Common myeloid progenitor, CD34-positive (primary cell): Measurements from ENCODE around the gene BRINP1.
A peak's percentile ranks its signal among the peaks of the same experiment; 100 is the strongest.

Experiments
- CTCF ChIA-PET: fragments of 350-600 bp; sonication (Branson Sonifier 250); formaldehyde crosslinking; loops from one replicate; lab custom pipeline; 2021; ENCODE audit warnings: antibody characterized with exemption; lab: Charles Lee
- POLR2A ChIA-PET: fragments of 350-600 bp; sonication (Branson Sonifier 250); formaldehyde crosslinking; loops from one replicate; lab custom pipeline; 2021; ENCODE audit warnings: antibody characterized with exemption; lab: Charles Lee
- DNase-seq, 3 donors: peaks; one replicate each; pipeline versions ENCODE4 v3.0.0 to v3.0.0-alpha.2; 2013
- H3K27ac ChIP-seq, 2 experiments: 1 replicate in 1 of 2; 2 replicates in 1 of 2; pipeline ENCODE4 v1.7.0; 2013; ENCODE audit warnings: inconsistent platforms in 2 of 2, low read length in 2 of 2, mild to moderate bottlenecking in 2 of 2, low read depth in 1 of 2, moderate library complexity in 1 of 2; ENCODE audit not compliant: severe bottlenecking in 2 of 2, insufficient read depth in 1 of 2, poor library complexity in 1 of 2
- H3K27me3 ChIP-seq, 5 experiments: replicated peaks in 2 of 5; 1 replicate in 3 of 5; 2 replicates in 2 of 5; pipeline versions ENCODE4 v1.6.1 to v1.7.0; 2013; ENCODE audit warnings: low read length in 4 of 5, mild to moderate bottlenecking in 2 of 5, moderate library complexity in 2 of 5, inconsistent platforms in 1 of 5; ENCODE audit not compliant: insufficient read depth in 5 of 5, control insufficient read depth in 4 of 5
- H3K36me3 ChIP-seq, 4 experiments: 1 replicate in 2 of 4; 2 replicates in 2 of 4; pipeline versions ENCODE4 v1.6.1 to v1.7.0; 2013; ENCODE audit warnings: low read length in 3 of 4, control low read depth in 1 of 4, mild to moderate bottlenecking in 1 of 4; ENCODE audit not compliant: control insufficient read depth in 4 of 4, insufficient read depth in 4 of 4
- H3K4me1 ChIP-seq, 4 experiments: 1 replicate in 3 of 4; 2 replicates in 1 of 4; pipeline versions ENCODE4 v1.6.1 to v1.7.1; 2013; ENCODE audit warnings: low read length in 3 of 4, mild to moderate bottlenecking in 3 of 4, control low read depth in 1 of 4, inconsistent platforms in 1 of 4, moderate library complexity in 1 of 4; ENCODE audit not compliant: control insufficient read depth in 4 of 4, insufficient read depth in 4 of 4; ENCODE audit errors: control extremely low read depth in 1 of 4
- H3K4me3 ChIP-seq, 7 experiments: 1 replicate in 4 of 7; 2 replicates in 3 of 7; pipeline versions ENCODE4 v1.5.1 to v1.7.0; 2013; ENCODE audit warnings: mild to moderate bottlenecking in 7 of 7, low read length in 6 of 7, moderate library complexity in 6 of 7, inconsistent platforms in 2 of 7, low read depth in 2 of 7, control low read depth in 1 of 7; ENCODE audit not compliant: insufficient read depth in 4 of 7, control insufficient read depth in 1 of 7; ENCODE audit errors: extremely low read depth in 1 of 7
- H3K9me3 ChIP-seq, 5 experiments: 1 replicate in 4 of 5; 2 replicates in 1 of 5; pipeline versions ENCODE4 v1.6.1 to v1.7.1; 2013; ENCODE audit warnings: low read length in 4 of 5, mild to moderate bottlenecking in 2 of 5, inconsistent platforms in 1 of 5, low read depth in 1 of 5, moderate library complexity in 1 of 5; ENCODE audit not compliant: control insufficient read depth in 4 of 5, insufficient read depth in 2 of 5; ENCODE audit errors: control extremely low read depth in 1 of 5
- WGBS: methylation state at CpG from one replicate; pipeline ENCODE4 v1.1.5; 2013; ENCODE audit not compliant: insufficient coverage; 5-methylcytosine and 5-hydroxymethylcytosine counted together

The BRINP1 gene

DNA sequence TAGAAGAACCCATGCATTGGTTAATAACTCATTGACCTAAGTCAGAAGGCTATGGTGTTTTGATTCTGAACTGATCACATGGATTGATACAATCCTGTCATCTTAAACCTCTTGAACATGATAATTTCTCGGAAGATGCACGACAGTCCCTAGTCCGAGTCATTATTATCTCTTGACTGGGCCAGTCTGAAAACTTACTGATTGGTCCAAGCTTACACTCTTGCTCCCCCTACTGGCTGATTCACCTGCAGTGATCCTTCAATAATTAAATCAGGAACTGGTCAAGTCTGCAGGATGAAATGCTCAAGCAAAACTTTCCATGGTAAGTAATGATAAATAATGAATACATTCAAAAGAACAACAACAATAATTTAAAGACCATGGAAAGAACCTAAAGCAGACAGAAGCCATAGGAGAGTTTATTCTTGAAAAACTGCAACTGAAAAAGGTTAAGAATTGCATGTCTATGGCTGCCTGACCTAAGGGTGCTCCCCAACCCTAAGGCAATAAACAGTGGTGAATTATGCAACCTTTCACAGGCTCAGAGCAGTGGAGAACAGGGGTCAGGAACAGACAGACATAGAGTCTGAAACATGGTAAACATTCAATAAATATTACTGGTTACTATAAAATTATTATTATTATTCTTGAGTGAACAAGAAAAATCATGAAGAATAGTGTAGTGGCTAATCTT is 79.3 kb downstream of the BRINP1 start:
- DNase-seq, result peak; percentile 46 to 76 (median 69)
- no peak overlapping the region for H3K4me3 ChIP-seq
- peaks cover 0 to 10% (median 2%) of the 10 kb centered on the region in 5 experiments for H3K27me3 ChIP-seq
- no peak overlapping the region for H3K27ac ChIP-seq
- ChIA-PET CTCF (interaction anchor here (1.6 to 1.8 kb wide), 2 partner anchors 18 to 1507 kb away, joined by 3 to 11 read pairs; no protein-coding TSS in a partner anchor), POLR2A (no interaction called here)
- WGBS, result 14% methylated on average over 3 of the region's 3 CpGs
- H3K9me3 ChIP-seq, result no peaks in the 10 kb centered on the region
- no peaks in the 10 kb centered on the region for H3K36me3 ChIP-seq
- no peaks in the 10 kb centered on the region for H3K4me1 ChIP-seq

DNA sequence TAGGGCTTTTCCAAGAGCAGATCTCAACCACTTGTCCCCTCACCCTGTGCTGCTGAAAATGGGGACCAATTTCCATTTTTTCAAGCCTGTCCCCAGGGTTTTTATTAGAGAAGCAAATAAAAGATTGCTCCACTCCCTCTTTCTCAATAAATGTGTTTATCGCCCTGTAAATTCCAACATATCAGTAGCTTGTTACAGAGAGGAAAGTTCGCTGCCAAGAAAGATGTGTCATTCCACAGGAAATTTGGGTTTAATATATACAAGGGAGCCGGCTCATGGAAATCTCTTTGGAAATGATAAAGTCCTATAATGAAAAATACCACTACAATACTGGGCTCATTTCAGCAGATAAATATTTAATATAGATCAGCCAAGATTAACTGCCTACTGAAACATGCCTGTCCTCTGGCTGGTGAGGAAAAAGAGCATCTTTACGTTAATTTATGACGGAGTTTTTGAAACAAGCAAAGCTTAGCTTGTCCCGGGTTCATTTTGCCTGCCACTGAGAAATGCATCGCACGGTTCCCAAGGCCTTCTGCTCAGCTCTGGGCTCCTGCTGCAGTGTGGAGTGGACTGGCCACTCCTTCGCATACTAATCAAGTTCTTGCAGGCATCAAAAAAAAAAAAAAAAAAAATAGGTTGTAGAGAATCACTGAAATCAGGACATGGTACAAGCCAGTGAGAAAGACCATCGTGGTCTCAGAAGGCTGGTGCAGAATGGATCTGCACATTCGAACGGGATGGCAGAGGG is 84.5 kb downstream of the BRINP1 start:
- H3K4me3 ChIP-seq, result no peak overlapping the region
- DNase-seq, result no peak
- no peaks in the 10 kb centered on the region for H3K4me1 ChIP-seq
- ChIA-PET POLR2A (no interaction called here), CTCF (no interaction called here)
- no peak overlapping the region for H3K27ac ChIP-seq
- 88% methylated on average over 8 of the region's 12 CpGs for WGBS
- no peaks in the 10 kb centered on the region for H3K9me3 ChIP-seq
- H3K27me3 ChIP-seq, result peaks cover 2 to 34% (median 12%) of the 10 kb centered on the region in 5 experiments
- no peaks in the 10 kb centered on the region for H3K36me3 ChIP-seq

GRCh38 chr9:119284118-119284517 is 85.1 kb downstream of the BRINP1 start:
- Histone ChIP-seq H3K27ac (no peak overlapping the region), H3K4me3 (no peak overlapping the region), H3K27me3 (peaks cover 2 to 36% (median 12%) of the 10 kb centered on the region in 5 experiments), H3K36me3 (no peaks in the 10 kb centered on the region), H3K9me3 (no peaks in the 10 kb centered on the region), H3K4me1 (no peaks in the 10 kb centered on the region)
- ChIA-PET CTCF (no interaction called here), POLR2A (no interaction called here)
- 93% methylated on average over 2 of the region's 4 CpGs for WGBS
- no peak for DNase-seq

GRCh38 chr9:119283078-119283794 is 86.0 kb downstream of the BRINP1 start:
- no peaks in the 10 kb centered on the region for H3K4me1 ChIP-seq
- H3K27me3 ChIP-seq, result peaks cover 2 to 37% (median 12%) of the 10 kb centered on the region in 5 experiments
- H3K27ac ChIP-seq, result no peak overlapping the region
- 33% methylated on average over 15 of the region's 18 CpGs for WGBS
- ChIA-PET POLR2A (no interaction called here), CTCF (no interaction called here)
- H3K9me3 ChIP-seq, result no peaks in the 10 kb centered on the region
- DNase-seq, result no peak
- no peaks in the 10 kb centered on the region for H3K36me3 ChIP-seq
- no peak overlapping the region for H3K4me3 ChIP-seq

GRCh38 chr9:119282476-119283077 is 86.7 kb downstream of the BRINP1 start:
- Histone ChIP-seq H3K4me3 (no peak overlapping the region), H3K27me3 (peaks cover 2 to 37% (median 12%) of the 10 kb centered on the region in 5 experiments), H3K27ac (no peak overlapping the region), H3K9me3 (no peaks in the 10 kb centered on the region), H3K36me3 (no peaks in the 10 kb centered on the region), H3K4me1 (no peaks in the 10 kb centered on the region)
- ChIA-PET CTCF (no interaction called here), POLR2A (no interaction called here)
- no peak for DNase-seq
- 25% methylated on average over 6 of the region's 6 CpGs for WGBS

- Histone ChIP-seq H3K4me3 (no peak overlapping the region), H3K9me3 (no peaks in the 10 kb centered on the region), H3K27ac (no peak overlapping the region), H3K27me3 (peaks cover 2 to 37% (median 10%) of the 10 kb centered on the region in 5 experiments), H3K4me1 (no peaks in the 10 kb centered on the region), H3K36me3 (no peaks in the 10 kb centered on the region)
- no CpG with 5 or more reads among the region's 1 CpG for WGBS
- CTCF ChIA-PET, result no interaction called here
- DNase-seq, result no peak
- POLR2A ChIA-PET, result no interaction called here
These were observed 88.3 kb downstream of the BRINP1 start for GRCh38 chr9:119280740-119281485.
